Naive thymus-derived CD4-positive, alpha-beta T cell (primary cell): ENCODE data around the gene EXOC6B. TPM values are rescaled to one million over a fixed set of nuclear protein-coding genes. Genes with fewer than 3 reads are reported as not detected.

Experiments used
- ATAC-seq: fragments of 150-1000 bp; cut with Tn5 transposase; 2 replicates; pipeline ENCODE4 v1.10.0; 2021; ENCODE audit warnings: mild to moderate bottlenecking, moderate library complexity
- CTCF ChIA-PET: fragments of 350-600 bp; sonication (Branson Sonifier 250); formaldehyde crosslinking; loops from one replicate; lab custom pipeline; 2021; ENCODE audit warnings: antibody characterized with exemption; lab: Charles Lee
- POLR2A ChIA-PET: fragments of 350-600 bp; sonication (Branson Sonifier 250); formaldehyde crosslinking; loops from one replicate; lab custom pipeline; 2021; ENCODE audit warnings: antibody characterized with exemption, inconsistent platforms; lab: Charles Lee
- DNase-seq, 9 donors: peaks; one replicate each; pipeline versions ENCODE4 v3.0.0 to v3.0.0-alpha.2; 2020 to 2022; ENCODE audit warnings: mixed read lengths in 1 of 9
- H3K27ac ChIP-seq: one replicate; pipeline ENCODE4 v1.7.0; 2013; ENCODE audit warnings: mild to moderate bottlenecking, low read depth, low read length, moderate library complexity
- H3K27me3 ChIP-seq, 2 donors: one replicate each; pipeline ENCODE4 v1.7.0; 2013; ENCODE audit warnings: low read length in 2 of 2, mild to moderate bottlenecking in 2 of 2, moderate library complexity in 2 of 2; ENCODE audit not compliant: control insufficient read depth in 2 of 2, insufficient read depth in 2 of 2
- H3K36me3 ChIP-seq, 3 experiments: 1 replicate in 2 of 3; 2 replicates in 1 of 3; pipeline ENCODE4 v1.7.0; 2013; ENCODE audit warnings: low read length in 3 of 3, mild to moderate bottlenecking in 3 of 3, moderate library complexity in 1 of 3; ENCODE audit not compliant: insufficient read depth in 3 of 3, control insufficient read depth in 2 of 3
- H3K4me1 ChIP-seq, 2 donors: one replicate each; pipeline ENCODE4 v1.7.0; 2013; ENCODE audit warnings: low read length in 2 of 2, mild to moderate bottlenecking in 2 of 2, moderate library complexity in 1 of 2; ENCODE audit not compliant: control insufficient read depth in 2 of 2, insufficient read depth in 2 of 2
- H3K4me3 ChIP-seq: 2 replicates; pipeline ENCODE4 v1.7.0; 2013; ENCODE audit warnings: mild to moderate bottlenecking, low read length
- H3K9me3 ChIP-seq, 3 experiments: 1 replicate in 2 of 3; 2 replicates in 1 of 3; pipeline ENCODE4 v1.7.0; 2013; ENCODE audit warnings: low read length in 3 of 3; ENCODE audit not compliant: control insufficient read depth in 2 of 3
- H3K27ac Mint-ChIP-seq, 9 donors: one replicate each; pipeline ENCODE4 v1.8.0; 2020 to 2022; ENCODE audit warnings: mixed read lengths in 9 of 9, mild to moderate bottlenecking in 8 of 9, moderate library complexity in 5 of 9, inconsistent platforms in 2 of 9
- H3K27me3 Mint-ChIP-seq, 5 donors: one replicate each; pipeline ENCODE4 v1.8.0; 2021 to 2022; ENCODE audit warnings: mixed read lengths in 5 of 5, mild to moderate bottlenecking in 1 of 5
- H3K36me3 Mint-ChIP-seq, 5 donors: one replicate each; pipeline ENCODE4 v1.8.0; 2020 to 2022; ENCODE audit warnings: mixed read lengths in 5 of 5, mild to moderate bottlenecking in 3 of 5, inconsistent platforms in 1 of 5
- H3K4me1 Mint-ChIP-seq, 7 donors: one replicate each; pipeline ENCODE4 v1.8.0; 2020 to 2022; ENCODE audit warnings: mixed read lengths in 7 of 7, mild to moderate bottlenecking in 3 of 7, inconsistent platforms in 1 of 7
- H3K4me3 Mint-ChIP-seq, 10 donors: one replicate each; pipeline ENCODE4 v1.8.0; 2020 to 2022; ENCODE audit warnings: mild to moderate bottlenecking in 10 of 10, mixed read lengths in 10 of 10, moderate library complexity in 6 of 10, inconsistent platforms in 2 of 10
- H3K9me3 Mint-ChIP-seq, 11 donors: one replicate each; pipeline ENCODE4 v1.8.0; 2020 to 2022; ENCODE audit warnings: mixed read lengths in 11 of 11, mild to moderate bottlenecking in 4 of 11, inconsistent platforms in 1 of 11, moderate library complexity in 1 of 11
- intact Hi-C, 2 donors: fragments of 100-400 bp; cut with micrococcal nuclease; formaldehyde crosslinking; loops; one replicate each; pipeline ENCODE4 v1.15.1; 2023
- polyA plus RNA-seq, 2 donors: library from polyadenylated mRNA; unstranded; fragments of 300-500 nt; fragmentation: Illumina TruSeq; gene quantifications; one replicate each; pipeline ENCODE4 v1.2.3, GENCODE V29; 2021
- total RNA-seq, 6 experiments: library from RNA in 5 of 6; stranded (reverse) in 5 of 6; gene quantifications; 1 replicate in 5 of 6; 2 replicates in 1 of 6; pipeline ENCODE4 v1.2.3 and lab custom pipeline; 2021 to 2026

EXOC6B gene
- total and polyA plus RNA-seq, 7 experiments from 2014 or later: 3.5 to 21.9 (median 15.1) TPM

- H3K27me3 ChIP-seq: no peaks in the 10 kb centered on the region
- intact Hi-C loops: no loop called here
- no peak overlapping the region for H3K4me3 ChIP-seq
- CTCF ChIA-PET: no interaction called here
- DNase-seq (no peak), ATAC-seq (no peak)
- H3K27ac ChIP-seq: no peak overlapping the region
- POLR2A ChIA-PET: no interaction called here
- no peak overlapping the region for H3K4me3 Mint-ChIP-seq
- H3K27me3 Mint-ChIP-seq: no peaks in the 10 kb centered on the region
- no peaks in the 10 kb centered on the region for H3K9me3 ChIP-seq
- peaks cover 0 to 9% (median 0%) of the 10 kb centered on the region in 7 donors for H3K4me1 Mint-ChIP-seq
- H3K27ac Mint-ChIP-seq: no peak overlapping the region
- peaks cover 0 to 51% (median 18%) of the 10 kb centered on the region in 5 donors for H3K36me3 Mint-ChIP-seq
- no peaks in the 10 kb centered on the region for H3K4me1 ChIP-seq
- no peaks in the 10 kb centered on the region for H3K9me3 Mint-ChIP-seq
- no peaks in the 10 kb centered on the region for H3K36me3 ChIP-seq
These were observed 136.1 kb downstream of the EXOC6B start for GRCh38 chr2:72689579-72690195.

- CTCF ChIA-PET: no interaction called here
- Histone ChIP-seq H3K9me3 (no peaks in the 10 kb centered on the region), H3K36me3 (no peaks in the 10 kb centered on the region), H3K4me3 (no peak overlapping the region), H3K27ac (no peak overlapping the region), H3K4me1 (no peaks in the 10 kb centered on the region), H3K27me3 (no peaks in the 10 kb centered on the region)
- H3K4me3 Mint-ChIP-seq: no peak overlapping the region
- peaks cover 0 to 45% (median 6%) of the 10 kb centered on the region in 5 donors for H3K36me3 Mint-ChIP-seq
- ATAC-seq (no peak), DNase-seq (no peak)
- H3K27ac Mint-ChIP-seq: no peak overlapping the region
- POLR2A ChIA-PET: no interaction called here
- no peaks in the 10 kb centered on the region for H3K27me3 Mint-ChIP-seq
- no peaks in the 10 kb centered on the region for H3K9me3 Mint-ChIP-seq
- intact Hi-C loops: no loop called here
- peaks cover 0 to 3% (median 0%) of the 10 kb centered on the region in 7 donors for H3K4me1 Mint-ChIP-seq
These were observed 140.1 kb downstream of the EXOC6B start for GRCh38 chr2:72685638-72686213.

DNA sequence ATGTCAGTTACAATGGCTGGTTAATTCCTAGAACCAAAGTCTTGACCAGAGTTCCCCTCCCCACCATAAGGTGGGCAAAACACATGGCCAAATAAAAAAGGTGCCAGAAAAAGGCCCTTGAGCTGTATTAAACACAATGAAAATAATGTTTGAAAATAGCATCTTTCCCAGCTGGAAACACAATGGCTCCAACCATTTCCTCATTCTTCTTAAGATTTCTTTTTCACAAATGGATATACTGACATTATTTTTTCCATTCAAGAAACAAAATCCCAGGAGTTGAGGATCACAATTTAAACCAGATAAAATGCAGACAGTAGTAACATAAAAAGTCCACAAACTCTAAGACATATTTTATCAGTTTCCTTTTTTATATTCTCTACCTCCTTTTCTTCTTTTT, 143.8 kb downstream of the EXOC6B start:
- Mint-ChIP-seq H3K27me3 (no peaks in the 10 kb centered on the region), H3K4me1 (peaks cover 0 to 9% (median 3%) of the 10 kb centered on the region in 7 donors), H3K4me3 (no peak overlapping the region), H3K36me3 (peaks cover 0 to 57% (median 23%) of the 10 kb centered on the region in 5 donors), H3K27ac (no peak overlapping the region), H3K9me3 (no peaks in the 10 kb centered on the region)
- H3K36me3 ChIP-seq: no peaks in the 10 kb centered on the region
- ATAC-seq (no peak), DNase-seq (no peak)
- ChIA-PET POLR2A (no interaction called here), CTCF (no interaction called here)
- H3K9me3 ChIP-seq: no peaks in the 10 kb centered on the region
- no peaks in the 10 kb centered on the region for H3K27me3 ChIP-seq
- intact Hi-C loops: no loop called here
- no peak overlapping the region for H3K27ac ChIP-seq
- no peak overlapping the region for H3K4me3 ChIP-seq
- H3K4me1 ChIP-seq: no peaks in the 10 kb centered on the region

DNA sequence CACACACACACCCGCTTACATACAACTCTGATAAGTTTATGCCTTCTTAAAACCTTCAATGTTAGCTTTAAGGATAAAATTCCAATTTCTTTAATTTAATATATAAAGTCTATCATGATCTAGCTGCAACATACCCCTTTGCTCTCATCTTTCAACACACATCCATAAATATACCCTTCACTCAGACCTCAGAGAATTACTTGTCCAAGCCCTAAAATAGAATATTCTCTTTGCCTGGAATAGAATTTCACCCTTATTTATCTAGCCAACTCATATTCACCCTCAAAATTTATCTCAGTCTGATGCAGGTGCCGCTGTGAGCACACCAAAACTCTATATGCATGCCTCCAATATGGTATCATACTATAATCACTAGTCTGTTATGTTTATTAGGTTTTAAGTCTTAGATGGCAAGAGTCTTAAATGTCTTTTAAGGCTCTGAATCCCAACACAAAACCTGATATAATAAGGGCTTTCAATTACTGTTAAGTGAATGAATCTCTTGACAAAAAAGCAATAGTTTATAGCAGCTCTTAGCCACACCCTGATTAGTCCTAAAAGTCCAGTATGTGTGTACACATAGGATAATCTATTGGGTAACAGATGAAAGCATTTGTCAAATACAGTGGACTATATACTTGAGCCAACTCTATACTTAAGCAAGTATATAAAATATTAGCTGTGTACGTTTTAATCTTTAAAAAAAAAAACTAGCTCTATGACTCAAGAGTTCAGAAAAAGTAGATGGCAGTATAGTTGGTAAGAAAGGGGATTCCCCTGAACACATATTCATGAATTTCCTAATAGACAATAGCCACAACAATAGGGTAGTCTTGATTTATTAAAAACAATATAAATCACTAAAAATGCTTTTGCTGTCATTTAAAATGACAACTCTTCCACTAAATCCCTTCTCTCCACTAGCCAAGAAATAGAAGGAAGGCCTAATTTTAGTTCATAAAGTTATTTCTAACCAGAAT, 144.5 kb downstream of the EXOC6B start:
- peaks cover 0 to 9% (median 3%) of the 10 kb centered on the region in 7 donors for H3K4me1 Mint-ChIP-seq
- intact Hi-C loops: no loop called here
- no peak overlapping the region for H3K4me3 Mint-ChIP-seq
- DNase-seq: no peak
- H3K36me3 ChIP-seq: no peaks in the 10 kb centered on the region
- H3K4me3 ChIP-seq: no peak overlapping the region
- no peaks in the 10 kb centered on the region for H3K27me3 Mint-ChIP-seq
- H3K9me3 Mint-ChIP-seq: no peaks in the 10 kb centered on the region
- POLR2A ChIA-PET: interaction anchor here (0.7 kb wide), 1 partner anchor 183 kb away, joined by 3 read pairs; no protein-coding TSS in a partner anchor
- CTCF ChIA-PET: no interaction called here
- ATAC-seq: no peak
- peaks cover 0 to 60% (median 23%) of the 10 kb centered on the region in 5 donors for H3K36me3 Mint-ChIP-seq
- H3K4me1 ChIP-seq: no peaks in the 10 kb centered on the region
- no peak overlapping the region for H3K27ac ChIP-seq
- H3K27ac Mint-ChIP-seq: no peak overlapping the region
- H3K27me3 ChIP-seq: no peaks in the 10 kb centered on the region
- no peaks in the 10 kb centered on the region for H3K9me3 ChIP-seq

DNA sequence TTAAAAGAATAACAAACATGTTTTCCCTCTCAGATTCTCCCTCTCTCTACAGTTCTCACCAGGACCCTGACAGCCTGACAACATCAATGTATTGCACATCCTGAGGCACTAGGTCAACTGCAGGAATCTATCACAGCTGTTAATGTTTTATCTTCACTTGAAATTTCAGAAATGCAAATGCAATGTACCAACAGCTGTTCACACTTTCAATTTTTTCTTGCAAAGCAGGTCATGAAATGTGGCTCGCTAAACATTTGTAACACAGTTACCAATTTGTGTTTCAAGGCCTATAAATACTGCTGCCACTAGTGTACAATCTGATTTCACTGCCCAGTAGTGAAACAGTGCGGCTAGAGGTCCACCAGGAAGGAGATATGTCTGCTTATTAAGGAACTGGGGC, 147.8 kb downstream of the EXOC6B start:
- peaks cover 0 to 9% (median 3%) of the 10 kb centered on the region in 7 donors for H3K4me1 Mint-ChIP-seq
- Histone ChIP-seq H3K27me3 (no peaks in the 10 kb centered on the region), H3K4me1 (no peaks in the 10 kb centered on the region), H3K36me3 (no peaks in the 10 kb centered on the region), H3K4me3 (no peak overlapping the region), H3K9me3 (no peaks in the 10 kb centered on the region), H3K27ac (no peak overlapping the region)
- no peaks in the 10 kb centered on the region for H3K27me3 Mint-ChIP-seq
- ATAC-seq: no peak
- peak overlapping the region in 1 of 10 donors; percentile 19 for H3K4me3 Mint-ChIP-seq
- intact Hi-C loops: no loop called here
- no peak for DNase-seq
- ChIA-PET CTCF (no interaction called here), POLR2A (no interaction called here)
- H3K9me3 Mint-ChIP-seq: no peaks in the 10 kb centered on the region
- no peak overlapping the region for H3K27ac Mint-ChIP-seq
- H3K36me3 Mint-ChIP-seq: peaks cover 0 to 56% (median 29%) of the 10 kb centered on the region in 5 donors

GRCh38 chr2:72676341-72677025, 149.3 kb downstream of the EXOC6B start:
- no peak overlapping the region for H3K27ac ChIP-seq
- Mint-ChIP-seq H3K27me3 (no peaks in the 10 kb centered on the region), H3K9me3 (peaks cover 0 to 6% (median 0%) of the 10 kb centered on the region in 11 donors), H3K36me3 (peaks cover 0 to 62% (median 35%) of the 10 kb centered on the region in 5 donors), H3K27ac (no peak overlapping the region), H3K4me1 (peaks cover 0 to 13% (median 3%) of the 10 kb centered on the region in 7 donors), H3K4me3 (no peak overlapping the region)
- no peaks in the 10 kb centered on the region for H3K9me3 ChIP-seq
- H3K4me1 ChIP-seq: no peaks in the 10 kb centered on the region
- H3K4me3 ChIP-seq: no peak overlapping the region
- intact Hi-C loops: no loop called here
- no peaks in the 10 kb centered on the region for H3K36me3 ChIP-seq
- ChIA-PET POLR2A (no interaction called here), CTCF (no interaction called here)
- ATAC-seq: no peak
- DNase-seq: no peak
- no peaks in the 10 kb centered on the region for H3K27me3 ChIP-seq
